Activated CD8-positive, alpha-beta memory T cell treated with anti-CD3 and anti-CD28 coated beads, Interleukin-2, amount 50 U/mL, for 1 hour (primary cell): Measurements from ENCODE around the gene SIRPA.

Experiments used
- DNase-seq: peaks from one replicate; pipeline ENCODE4 v3.0.0-alpha.2; 2020; ENCODE audit errors: extremely low read depth

Gene SIRPA

GRCh38 chr20:1887756-1888155 lies 7.5 kb upstream of the SIRPA start:
- no peak for DNase-seq

GRCh38 chr20:1888796-1889463 lies 6.3 kb upstream of the SIRPA start:
- no peak for DNase-seq

GRCh38 chr20:1890469-1891262 lies 4.5 kb upstream of the SIRPA start:
- DNase-seq = no peak

GRCh38 chr20:1891263-1892118 lies 3.7 kb upstream of the SIRPA start:
- DNase-seq = no peak

- DNase-seq = no peak
These were observed 3.2 kb upstream of the SIRPA start for GRCh38 chr20:1892119-1892385.

GRCh38 chr20:1893721-1894470 lies 1.3 kb upstream of the SIRPA start:
- no peak for DNase-seq

- DNase-seq = no peak
These were observed 696 bp upstream of the SIRPA start for GRCh38 chr20:1894471-1894950.

GRCh38 chr20:1895674-1896483 lies 672 bp downstream of the SIRPA start:
- DNase-seq = no peak

GRCh38 chr20:1896484-1897258 lies 1.5 kb downstream of the SIRPA start:
- DNase-seq = no peak

GRCh38 chr20:1897541-1897940 lies 2.3 kb downstream of the SIRPA start:
- no peak for DNase-seq

- no peak for DNase-seq
These were observed 2.8 kb downstream of the SIRPA start for GRCh38 chr20:1897965-1898464.

- no peak for DNase-seq
These were observed 3.5 kb downstream of the SIRPA start for GRCh38 chr20:1898482-1899240.

- no peak for DNase-seq
These were observed 4.0 kb downstream of the SIRPA start for GRCh38 chr20:1899241-1899525.

GRCh38 chr20:1900321-1900801 lies 5.2 kb downstream of the SIRPA start:
- no peak for DNase-seq

- DNase-seq = no peak
These were observed 6.5 kb downstream of the SIRPA start for GRCh38 chr20:1901704-1902103.

GRCh38 chr20:1902188-1902587 lies 7.0 kb downstream of the SIRPA start:
- no peak for DNase-seq

GRCh38 chr20:1904135-1904534 lies 8.9 kb downstream of the SIRPA start:
- DNase-seq = no peak

GRCh38 chr20:1905009-1905408 lies 9.8 kb downstream of the SIRPA start:
- DNase-seq = no peak

GRCh38 chr20:1905693-1906092 lies 10.5 kb downstream of the SIRPA start:
- DNase-seq = no peak
